Activated CD4-positive, alpha-beta T cell treated with anti-CD3 and anti-CD28 coated beads, Interleukin-2, amount 10 ng/mL, durations not matched to agents 24 days and 14 days (primary cell): ENCODE results near the gene MESP2. TPM values are rescaled to one million over a fixed set of nuclear protein-coding genes. Genes with fewer than 3 reads are reported as not detected.
A peak's percentile ranks its signal among the peaks of the same experiment; 100 is the strongest.

Experiments used
- DNase-seq: peaks from one replicate; pipeline ENCODE4 v3.0.0; 2022
- H3K27ac Mint-ChIP-seq: one replicate; pipeline ENCODE4 v1.8.0; 2022; ENCODE audit warnings: mild to moderate bottlenecking, mixed read lengths
- H3K27me3 Mint-ChIP-seq: one replicate; pipeline ENCODE4 v1.8.0; 2022; ENCODE audit warnings: mixed read lengths
- H3K36me3 Mint-ChIP-seq: one replicate; pipeline ENCODE4 v1.8.0; 2022; ENCODE audit warnings: low read depth, mild to moderate bottlenecking, mixed read lengths
- H3K4me1 Mint-ChIP-seq: one replicate; pipeline ENCODE4 v1.8.0; 2021; ENCODE audit warnings: mixed read lengths
- H3K4me3 Mint-ChIP-seq: one replicate; pipeline ENCODE4 v1.8.0; 2022; ENCODE audit warnings: mild to moderate bottlenecking, moderate library complexity, mixed read lengths
- H3K9me3 Mint-ChIP-seq: one replicate; pipeline ENCODE4 v1.8.0; 2021; ENCODE audit warnings: mixed read lengths
- intact Hi-C: fragments of 100-400 bp; cut with micrococcal nuclease; formaldehyde crosslinking; loops from one replicate; pipeline ENCODE4 v1.15.1; 2023
- total RNA-seq: library from RNA; stranded (reverse); gene quantifications from 2 replicates; pipeline ENCODE4 v1.2.3, GENCODE V29; 2022

MESP2 gene
- total RNA-seq = 0.24 TPM in 1 of 2 replicates, not detected in the other

- intact Hi-C loops = no loop called here
- peak; percentile 89 for DNase-seq
- no peaks in the 10 kb centered on the region for H3K9me3 Mint-ChIP-seq
- H3K4me1 Mint-ChIP-seq = peaks cover 11% of the 10 kb centered on the region
- no peaks in the 10 kb centered on the region for H3K36me3 Mint-ChIP-seq
- no peak within 1 kb of the TSS for H3K27ac Mint-ChIP-seq
- H3K4me3 Mint-ChIP-seq = peak within 1 kb of the TSS; percentile 76
- peaks cover 22% of the 10 kb centered on the region for H3K27me3 Mint-ChIP-seq
These were observed at the start of gene MESP2 for GRCh38 chr15:89776274-89777072. Gene MESP2, plus strand, starts transcription at chr15:89776332. Its CDS starts 26 bp downstream, at chr15:89776358.

GRCh38 chr15:89728254-89728653 lies 47.9 kb upstream of the MESP2 start:
- H3K27me3 Mint-ChIP-seq = peaks cover 3% of the 10 kb centered on the region
- H3K4me1 Mint-ChIP-seq = no peaks in the 10 kb centered on the region
- H3K27ac Mint-ChIP-seq = no peak overlapping the region
- intact Hi-C loops = no loop called here
- no peak for DNase-seq
- no peaks in the 10 kb centered on the region for H3K9me3 Mint-ChIP-seq
- H3K4me3 Mint-ChIP-seq = no peak overlapping the region
- no peaks in the 10 kb centered on the region for H3K36me3 Mint-ChIP-seq

GRCh38 chr15:89731275-89731674 lies 44.9 kb upstream of the MESP2 start:
- H3K27ac Mint-ChIP-seq = no peak overlapping the region
- no peaks in the 10 kb centered on the region for H3K4me1 Mint-ChIP-seq
- H3K27me3 Mint-ChIP-seq = peaks cover 15% of the 10 kb centered on the region
- DNase-seq = no peak
- no peaks in the 10 kb centered on the region for H3K36me3 Mint-ChIP-seq
- intact Hi-C loops = no loop called here
- no peak overlapping the region for H3K4me3 Mint-ChIP-seq
- no peaks in the 10 kb centered on the region for H3K9me3 Mint-ChIP-seq

GRCh38 chr15:89732451-89733172 lies 43.5 kb upstream of the MESP2 start:
- H3K4me3 Mint-ChIP-seq = no peak overlapping the region
- no peaks in the 10 kb centered on the region for H3K4me1 Mint-ChIP-seq
- peaks cover 17% of the 10 kb centered on the region for H3K27me3 Mint-ChIP-seq
- H3K27ac Mint-ChIP-seq = no peak overlapping the region
- DNase-seq = no peak
- no peaks in the 10 kb centered on the region for H3K9me3 Mint-ChIP-seq
- H3K36me3 Mint-ChIP-seq = no peaks in the 10 kb centered on the region
- intact Hi-C loops = no loop called here

- H3K4me3 Mint-ChIP-seq = no peak overlapping the region
- H3K27ac Mint-ChIP-seq = no peak overlapping the region
- H3K27me3 Mint-ChIP-seq = peaks cover 20% of the 10 kb centered on the region
- H3K4me1 Mint-ChIP-seq = peaks cover 2% of the 10 kb centered on the region
- DNase-seq = no peak
- H3K9me3 Mint-ChIP-seq = no peaks in the 10 kb centered on the region
- intact Hi-C loops = no loop called here
- no peaks in the 10 kb centered on the region for H3K36me3 Mint-ChIP-seq
These were observed 40.4 kb upstream of the MESP2 start for GRCh38 chr15:89735773-89736172.

GRCh38 chr15:89740137-89740536 lies 36.0 kb upstream of the MESP2 start:
- no peak overlapping the region for H3K27ac Mint-ChIP-seq
- peaks cover 2% of the 10 kb centered on the region for H3K4me1 Mint-ChIP-seq
- no peaks in the 10 kb centered on the region for H3K36me3 Mint-ChIP-seq
- intact Hi-C loops = loop anchor here (2.0 to 5.0 kb wide), 2 partner anchors 137 to 347 kb away; no protein-coding TSS in a partner anchor
- H3K9me3 Mint-ChIP-seq = no peaks in the 10 kb centered on the region
- peak overlapping the region; percentile 12 for H3K4me3 Mint-ChIP-seq
- H3K27me3 Mint-ChIP-seq = peaks cover 12% of the 10 kb centered on the region
- DNase-seq = peak; percentile 90

- Mint-ChIP-seq H3K4me1 (peaks cover 2% of the 10 kb centered on the region), H3K9me3 (no peaks in the 10 kb centered on the region), H3K36me3 (no peaks in the 10 kb centered on the region), H3K27ac (no peak overlapping the region), H3K27me3 (peaks cover 6% of the 10 kb centered on the region), H3K4me3 (no peak overlapping the region)
- DNase-seq = no peak
- intact Hi-C loops = loop anchor here (5.0 kb wide), 1 partner anchor 134 kb away; no protein-coding TSS in a partner anchor
These were observed 33.1 kb upstream of the MESP2 start for GRCh38 chr15:89743011-89743410.

GRCh38 chr15:89743594-89743993 lies 32.5 kb upstream of the MESP2 start:
- intact Hi-C loops = loop anchor here (5.0 kb wide), 1 partner anchor 134 kb away; no protein-coding TSS in a partner anchor
- Mint-ChIP-seq H3K4me1 (peaks cover 2% of the 10 kb centered on the region), H3K27me3 (peaks cover 9% of the 10 kb centered on the region), H3K9me3 (no peaks in the 10 kb centered on the region), H3K27ac (no peak overlapping the region), H3K4me3 (no peak overlapping the region), H3K36me3 (no peaks in the 10 kb centered on the region)
- DNase-seq = no peak

GRCh38 chr15:89745131-89745530 lies 31.0 kb upstream of the MESP2 start:
- H3K36me3 Mint-ChIP-seq = no peaks in the 10 kb centered on the region
- intact Hi-C loops = no loop called here
- peaks cover 20% of the 10 kb centered on the region for H3K27me3 Mint-ChIP-seq
- H3K27ac Mint-ChIP-seq = no peak overlapping the region
- H3K4me1 Mint-ChIP-seq = peaks cover 3% of the 10 kb centered on the region
- DNase-seq = no peak
- no peak overlapping the region for H3K4me3 Mint-ChIP-seq
- no peaks in the 10 kb centered on the region for H3K9me3 Mint-ChIP-seq

GRCh38 chr15:89745768-89746167 lies 30.4 kb upstream of the MESP2 start:
- no peak for DNase-seq
- no peaks in the 10 kb centered on the region for H3K36me3 Mint-ChIP-seq
- peaks cover 2% of the 10 kb centered on the region for H3K4me1 Mint-ChIP-seq
- no peaks in the 10 kb centered on the region for H3K9me3 Mint-ChIP-seq
- intact Hi-C loops = no loop called here
- peaks cover 20% of the 10 kb centered on the region for H3K27me3 Mint-ChIP-seq
- no peak overlapping the region for H3K4me3 Mint-ChIP-seq
- no peak overlapping the region for H3K27ac Mint-ChIP-seq

- Mint-ChIP-seq H3K9me3 (no peaks in the 10 kb centered on the region), H3K4me3 (no peak overlapping the region), H3K27ac (no peak overlapping the region), H3K36me3 (no peaks in the 10 kb centered on the region), H3K4me1 (peaks cover 2% of the 10 kb centered on the region), H3K27me3 (peaks cover 20% of the 10 kb centered on the region)
- no peak for DNase-seq
- intact Hi-C loops = no loop called here
These were observed 29.7 kb upstream of the MESP2 start for GRCh38 chr15:89746386-89746780.

GRCh38 chr15:89747708-89748682 lies 28.1 kb upstream of the MESP2 start:
- intact Hi-C loops = no loop called here
- Mint-ChIP-seq H3K36me3 (no peaks in the 10 kb centered on the region), H3K27ac (no peak overlapping the region), H3K9me3 (no peaks in the 10 kb centered on the region), H3K4me1 (peaks cover 2% of the 10 kb centered on the region), H3K27me3 (peaks cover 24% of the 10 kb centered on the region), H3K4me3 (no peak overlapping the region)
- no peak for DNase-seq

- H3K36me3 Mint-ChIP-seq = no peaks in the 10 kb centered on the region
- DNase-seq = no peak
- no peak overlapping the region for H3K27ac Mint-ChIP-seq
- H3K27me3 Mint-ChIP-seq = peaks cover 30% of the 10 kb centered on the region
- no peak overlapping the region for H3K4me3 Mint-ChIP-seq
- intact Hi-C loops = no loop called here
- H3K4me1 Mint-ChIP-seq = peaks cover 2% of the 10 kb centered on the region
- no peaks in the 10 kb centered on the region for H3K9me3 Mint-ChIP-seq
These were observed 27.1 kb upstream of the MESP2 start for GRCh38 chr15:89749054-89749453.
